ENCODE results near the gene GLT1D1.

DNA sequence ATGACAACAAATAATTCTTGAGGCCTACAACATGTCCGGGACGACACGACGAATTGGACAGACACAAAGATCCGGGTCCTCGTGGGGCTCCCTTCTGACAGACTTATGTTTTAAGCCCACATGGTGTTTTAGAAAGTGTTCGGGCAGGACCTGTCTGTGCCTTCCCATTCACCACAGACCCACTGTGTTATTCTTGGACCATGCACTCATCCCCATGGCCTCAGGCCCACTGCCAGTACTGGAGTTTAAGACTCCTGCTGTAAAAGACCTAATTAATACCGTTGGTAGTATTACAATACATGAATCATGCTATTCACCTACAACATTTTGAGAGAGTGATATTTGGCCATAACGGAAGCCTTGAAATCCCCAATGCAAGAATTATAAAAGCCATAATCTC lies 49.5 kb upstream of the GLT1D1 start:
- TF ChIP-seq, protein P1, sequence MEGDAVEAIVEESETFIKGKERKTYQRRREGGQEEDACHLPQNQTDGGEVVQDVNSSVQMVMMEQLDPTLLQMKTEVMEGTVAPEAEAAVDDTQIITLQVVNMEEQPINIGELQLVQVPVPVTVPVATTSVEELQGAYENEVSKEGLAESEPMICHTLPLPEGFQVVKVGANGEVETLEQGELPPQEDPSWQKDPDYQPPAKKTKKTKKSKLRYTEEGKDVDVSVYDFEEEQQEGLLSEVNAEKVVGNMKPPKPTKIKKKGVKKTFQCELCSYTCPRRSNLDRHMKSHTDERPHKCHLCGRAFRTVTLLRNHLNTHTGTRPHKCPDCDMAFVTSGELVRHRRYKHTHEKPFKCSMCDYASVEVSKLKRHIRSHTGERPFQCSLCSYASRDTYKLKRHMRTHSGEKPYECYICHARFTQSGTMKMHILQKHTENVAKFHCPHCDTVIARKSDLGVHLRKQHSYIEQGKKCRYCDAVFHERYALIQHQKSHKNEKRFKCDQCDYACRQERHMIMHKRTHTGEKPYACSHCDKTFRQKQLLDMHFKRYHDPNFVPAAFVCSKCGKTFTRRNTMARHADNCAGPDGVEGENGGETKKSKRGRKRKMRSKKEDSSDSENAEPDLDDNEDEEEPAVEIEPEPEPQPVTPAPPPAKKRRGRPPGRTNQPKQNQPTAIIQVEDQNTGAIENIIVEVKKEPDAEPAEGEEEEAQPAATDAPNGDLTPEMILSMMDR (IDR thresholded peaks at IDR 0.05): no peak
- TF ChIP-seq POLR2A (IDR thresholded peaks at IDR 0.05): no peak

All from Peyer's patch (tissue), 4 donors.